KOPT-K1 (cell line): ENCODE measurements around the gene CHMP6.
"Not testable (repeated sequence)": the region's sequence is repeated elsewhere in the genome, so short reads cannot be mapped to it uniquely, and the experiment has no call there.

ENCODE experiments used
- H3K27ac ChIP-seq: fragments of 200-600 bp; sonication (generic); 2 replicates; pipeline ENCODE4 v1.5.1; 2016; ENCODE audit warnings: antibody characterized with exemption, mild to moderate bottlenecking, low read depth, low read length; ENCODE audit not compliant: poor library complexity, severe bottlenecking
- H3K36me3 ChIP-seq: fragments of 200-600 bp; sonication (generic); 2 replicates; pipeline ENCODE4 v1.5.1; 2017; ENCODE audit warnings: antibody characterized with exemption, mild to moderate bottlenecking, low read length, moderate library complexity; ENCODE audit not compliant: insufficient read depth
- H3K9me3 ChIP-seq: fragments of 200-600 bp; sonication (generic); 2 replicates; pipeline ENCODE4 v1.5.1; 2017; ENCODE audit warnings: antibody characterized with exemption, low read length, mild to moderate bottlenecking; ENCODE audit not compliant: insufficient read depth, poor library complexity, severe bottlenecking

The CHMP6 gene

DNA sequence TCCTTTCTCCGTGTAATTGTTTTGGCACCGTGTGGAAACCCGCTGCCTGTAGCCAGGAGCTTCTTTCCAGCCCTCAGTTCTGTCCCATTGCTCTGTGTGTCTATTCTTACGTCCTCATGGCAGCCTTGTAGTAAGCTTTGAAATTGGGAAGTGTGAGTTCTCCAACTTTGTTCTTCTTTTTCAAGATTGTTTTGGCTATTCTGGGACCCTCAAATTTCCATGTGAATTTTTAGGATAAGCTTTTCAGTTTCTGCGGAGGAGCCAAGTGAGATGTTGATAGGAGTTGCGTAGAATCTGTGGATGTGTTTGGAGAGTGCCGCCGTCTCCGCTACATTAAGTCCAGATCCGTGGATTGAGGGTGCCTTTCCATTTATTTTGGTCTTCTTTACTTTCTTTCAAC lies 15.2 kb downstream of the CHMP6 start:
- Histone ChIP-seq H3K27ac (no peak overlapping the region), H3K9me3 (peaks cover 15% of the 10 kb centered on the region), H3K36me3 (no peaks in the 10 kb centered on the region)

DNA sequence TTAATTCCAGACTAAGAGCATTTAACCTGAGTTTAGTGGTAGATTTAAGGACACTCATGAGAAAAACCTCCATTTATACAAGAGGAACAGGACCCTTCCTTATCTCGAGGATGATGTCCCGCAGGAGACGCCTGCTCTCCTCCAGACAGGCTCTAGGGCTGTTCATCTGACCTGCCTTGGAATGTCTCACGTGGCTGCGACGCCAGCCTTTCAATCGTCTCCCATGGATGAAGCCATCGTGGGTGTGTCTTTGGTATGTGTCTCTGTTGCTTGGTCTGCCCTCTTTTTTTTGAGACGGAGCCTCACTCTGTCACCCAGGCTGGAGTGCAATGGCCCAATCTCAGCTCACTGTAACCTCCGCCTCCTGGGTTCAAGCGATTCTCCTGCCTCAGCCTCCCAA lies 16.5 kb downstream of the CHMP6 start:
- Histone ChIP-seq H3K27ac (no peak overlapping the region), H3K36me3 (no peaks in the 10 kb centered on the region), H3K9me3 (peaks cover 19% of the 10 kb centered on the region)

DNA sequence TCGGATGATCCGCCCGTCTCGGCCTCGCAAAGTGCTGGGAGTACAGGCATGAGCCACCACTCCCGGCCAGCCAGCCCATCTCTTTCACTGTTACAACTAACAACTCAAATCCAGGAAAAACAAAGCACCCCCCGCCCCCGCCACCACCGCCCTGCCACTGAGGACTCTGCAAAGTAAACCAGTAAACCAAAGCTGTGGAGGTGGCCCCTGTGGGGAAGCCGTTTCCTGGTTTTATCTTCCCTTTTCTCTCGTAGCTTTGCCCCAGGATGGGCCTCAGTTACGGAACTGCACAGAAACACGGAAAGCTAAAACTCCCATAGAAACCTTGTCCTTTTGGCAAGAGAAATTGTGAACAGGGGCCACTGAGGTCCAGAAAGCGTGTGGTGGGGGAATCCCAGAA lies 17.5 kb downstream of the CHMP6 start:
- Histone ChIP-seq H3K36me3 (no peaks in the 10 kb centered on the region), H3K27ac (no peak overlapping the region), H3K9me3 (peaks cover 19% of the 10 kb centered on the region)

DNA sequence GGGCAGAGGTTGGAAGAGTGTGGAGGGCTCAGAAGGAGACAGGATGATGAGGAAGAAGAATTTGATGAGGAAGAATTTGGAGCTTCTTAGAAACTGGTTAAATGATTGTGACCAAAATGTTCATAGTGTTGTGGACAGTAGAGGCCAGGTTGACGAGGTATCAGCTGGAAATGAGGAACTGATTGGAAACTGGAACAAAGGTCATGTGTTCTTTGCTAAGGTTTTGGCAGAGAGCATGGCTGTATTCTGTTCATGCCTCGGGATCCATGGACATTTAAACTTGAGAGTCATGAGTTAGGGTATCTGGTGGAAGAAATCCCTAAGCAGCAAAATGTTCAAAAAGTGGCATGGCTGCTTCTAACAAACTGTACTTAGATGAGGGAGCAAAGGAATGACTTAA lies 19.3 kb downstream of the CHMP6 start:
- Histone ChIP-seq H3K27ac (no peak overlapping the region), H3K9me3 (peaks cover 29% of the 10 kb centered on the region), H3K36me3 (no peaks in the 10 kb centered on the region)

DNA sequence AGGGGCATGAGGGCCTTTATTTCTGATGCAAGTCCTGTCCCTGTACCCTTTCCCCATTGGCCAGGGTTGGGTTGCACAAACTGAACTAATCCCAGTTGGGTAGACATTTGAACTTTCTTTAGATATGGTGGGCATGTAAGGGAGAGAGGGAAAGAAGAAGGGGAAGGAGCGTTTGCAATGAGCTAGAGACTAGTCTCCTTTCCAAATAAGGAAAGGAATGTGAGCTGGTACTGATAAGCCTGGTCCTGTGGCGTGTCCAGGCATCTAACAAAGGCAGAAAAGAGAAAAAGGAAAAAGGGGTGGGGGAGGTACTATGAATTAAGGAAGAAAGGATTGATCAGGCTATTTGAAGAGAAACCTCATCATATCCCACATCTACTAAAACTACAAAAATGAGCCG lies 20.3 kb downstream of the CHMP6 start:
- Histone ChIP-seq H3K27ac (no peak overlapping the region), H3K9me3 (peaks cover 38% of the 10 kb centered on the region), H3K36me3 (no peaks in the 10 kb centered on the region)

DNA sequence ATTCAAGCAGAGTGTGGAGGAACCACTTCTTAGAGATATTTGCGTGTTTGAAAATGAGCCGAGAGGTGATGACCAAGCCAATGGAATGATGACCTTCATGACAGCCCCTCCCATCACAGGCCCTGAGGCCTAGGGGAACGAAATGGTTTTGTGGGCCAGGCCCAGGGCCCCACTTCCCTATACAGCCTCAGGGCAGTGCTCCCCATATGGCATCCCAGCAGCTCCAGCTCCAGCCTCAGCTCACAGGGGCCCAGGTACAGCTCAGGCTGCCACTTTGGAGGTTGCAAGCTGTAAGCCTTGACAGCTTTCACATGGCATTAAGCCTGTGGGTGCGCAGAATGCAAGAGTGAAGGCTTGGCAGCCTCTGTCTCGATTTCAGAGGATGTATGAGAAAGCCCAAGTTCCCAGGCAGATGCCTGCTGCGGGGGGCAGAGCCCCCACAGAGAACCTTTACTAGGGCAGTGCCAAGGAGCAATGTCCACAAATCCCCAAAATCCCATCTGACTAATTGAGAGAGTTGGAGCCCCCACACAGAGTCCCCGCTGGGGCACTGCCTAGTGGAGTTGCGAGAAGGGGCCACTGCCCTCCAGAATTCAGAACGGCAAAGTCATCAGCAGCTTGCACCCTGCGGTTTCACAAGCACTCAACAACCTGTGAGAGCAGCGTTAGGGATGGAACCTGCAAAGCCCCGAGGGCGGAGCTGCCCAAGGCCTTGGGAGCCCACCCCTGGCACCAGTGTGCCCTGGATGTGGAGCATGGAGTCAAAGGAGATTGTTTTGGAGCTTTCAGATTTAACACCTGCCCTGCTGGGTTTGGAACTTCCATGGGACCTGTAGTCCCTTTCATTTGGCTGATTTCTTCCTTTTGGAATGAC lies 21.2 kb downstream of the CHMP6 start:
- Histone ChIP-seq H3K27ac (no peak overlapping the region), H3K9me3 (peaks cover 41% of the 10 kb centered on the region), H3K36me3 (no peaks in the 10 kb centered on the region)

DNA sequence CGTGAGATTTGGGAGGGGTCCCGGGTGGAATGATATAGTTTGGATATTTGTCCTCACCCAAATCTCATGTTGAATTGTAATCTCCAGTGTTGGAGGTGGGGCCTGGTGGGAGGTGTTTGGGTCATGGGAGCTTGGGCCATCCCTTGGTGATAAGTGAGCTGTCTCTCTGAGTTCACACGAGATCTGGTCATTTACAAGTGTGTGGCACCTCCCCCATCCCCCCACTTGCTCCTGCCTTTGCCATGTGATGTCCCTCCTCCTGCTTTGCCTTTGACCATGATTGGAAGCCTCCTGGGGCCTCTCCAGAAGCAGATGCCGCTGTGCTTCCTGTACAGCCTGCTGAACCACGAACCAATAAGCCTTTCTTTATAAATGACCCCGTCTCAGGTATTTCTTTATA lies 22.0 kb downstream of the CHMP6 start:
- H3K36me3 ChIP-seq = no peaks in the 10 kb centered on the region
- H3K27ac ChIP-seq = no peak overlapping the region
- H3K9me3 ChIP-seq = peaks cover 41% of the 10 kb centered on the region

DNA sequence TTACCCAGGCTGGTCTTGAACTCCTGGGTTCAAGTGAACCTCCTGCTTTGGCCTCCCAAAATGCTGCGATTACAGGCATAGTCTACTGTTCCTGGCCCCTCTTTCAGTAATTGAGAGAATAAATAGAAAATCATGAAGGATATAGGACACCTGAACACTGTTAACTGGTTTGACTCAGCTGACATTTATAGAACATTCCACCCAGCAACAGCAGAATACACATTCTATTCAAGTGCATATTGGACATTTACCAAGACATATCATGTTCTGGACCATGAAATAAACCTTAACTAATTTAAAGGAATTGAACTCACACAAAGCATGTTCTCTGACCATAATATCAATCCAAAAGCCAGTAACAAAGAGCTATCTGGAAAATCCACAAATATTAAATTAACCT lies 23.5 kb downstream of the CHMP6 start:
- Histone ChIP-seq H3K36me3 (no peaks in the 10 kb centered on the region), H3K27ac (no peak overlapping the region), H3K9me3 (peaks cover 41% of the 10 kb centered on the region)

DNA sequence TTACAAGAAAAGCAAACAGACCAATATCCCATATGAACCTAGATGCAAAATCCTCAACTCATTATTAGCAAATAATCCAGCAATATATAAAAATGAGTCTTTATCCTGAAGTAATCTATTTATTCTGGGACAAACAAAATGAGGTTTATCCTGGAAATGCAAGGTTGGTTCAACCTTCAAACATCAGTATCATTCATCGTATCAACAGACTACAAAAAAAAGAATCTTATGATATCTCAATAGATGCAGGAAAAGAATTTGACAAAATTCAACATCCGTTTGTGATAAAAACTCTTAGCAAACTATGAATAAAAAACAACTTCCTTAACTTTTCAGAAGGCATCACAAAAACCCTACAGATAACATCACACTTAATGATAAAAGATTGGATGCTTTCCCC lies 24.9 kb downstream of the CHMP6 start:
- no peaks in the 10 kb centered on the region for H3K36me3 ChIP-seq

DNA sequence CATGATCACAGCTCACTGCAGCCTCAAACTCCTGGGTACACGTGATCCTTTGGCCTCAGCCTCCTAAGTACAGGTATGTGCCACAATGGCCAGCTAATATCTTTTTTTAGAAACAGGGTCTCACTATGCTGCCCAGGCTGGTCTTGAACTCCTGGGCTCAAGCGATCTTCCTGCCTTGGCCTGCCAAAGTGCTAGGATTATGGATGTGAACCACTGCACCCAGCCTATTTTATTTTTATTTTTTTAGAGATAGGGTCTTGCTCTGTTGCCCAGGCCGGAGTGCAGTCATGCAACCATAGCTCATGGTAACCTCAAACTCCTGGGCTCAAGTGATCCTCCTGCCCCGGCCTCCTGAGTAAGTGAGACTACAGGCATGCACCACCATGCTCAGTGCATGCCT lies 25.7 kb downstream of the CHMP6 start:
- peaks cover 22% of the 10 kb centered on the region for H3K9me3 ChIP-seq
- not testable (repeated sequence) for H3K27ac ChIP-seq

More for the DNA sequence above, 24.9 kb downstream of the CHMP6 start:
- H3K27ac ChIP-seq = no peak overlapping the region
- peaks cover 29% of the 10 kb centered on the region for H3K9me3 ChIP-seq

DNA sequence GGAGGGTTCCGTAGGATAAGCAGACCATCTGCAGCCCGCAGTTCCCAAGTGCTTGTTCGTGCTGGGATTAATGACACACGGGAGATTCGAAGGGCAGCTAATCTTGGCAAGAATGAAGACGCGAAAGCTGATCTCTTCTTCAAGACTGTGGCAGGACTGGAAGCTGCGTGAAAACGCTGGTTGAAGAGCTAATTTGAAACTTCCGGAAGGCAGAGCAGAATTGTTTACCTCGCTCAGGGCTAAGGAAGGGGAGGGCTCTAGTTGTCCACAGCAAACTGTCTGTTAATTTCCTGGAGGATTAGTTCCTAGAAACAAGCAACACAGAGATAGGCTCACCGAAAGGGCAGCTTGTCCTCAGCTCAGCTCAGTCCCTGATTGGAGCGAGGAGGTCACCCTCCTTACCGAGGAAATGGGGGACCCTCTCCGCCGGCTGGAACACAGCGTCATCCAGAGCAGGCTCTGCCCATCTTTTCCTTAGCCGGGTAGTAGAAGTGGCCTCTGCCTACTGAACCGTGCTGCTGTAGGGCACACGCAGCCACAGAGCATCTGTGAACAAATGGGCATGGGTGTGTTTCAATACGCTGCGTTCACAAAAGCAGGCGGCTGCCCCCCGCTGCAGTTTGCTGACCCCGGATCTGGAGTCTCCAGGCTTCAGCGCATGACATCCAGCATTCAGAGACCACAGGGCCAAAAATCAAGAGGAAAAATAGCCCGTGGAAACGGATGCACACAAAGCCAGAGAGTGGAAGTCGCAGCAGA lies 26.6 kb downstream of the CHMP6 start:
- peaks cover 22% of the 10 kb centered on the region for H3K9me3 ChIP-seq
- no peak overlapping the region for H3K27ac ChIP-seq
- H3K36me3 ChIP-seq = no peaks in the 10 kb centered on the region

More for the DNA sequence above, 25.7 kb downstream of the CHMP6 start:
- not testable (repeated sequence) for H3K36me3 ChIP-seq

DNA sequence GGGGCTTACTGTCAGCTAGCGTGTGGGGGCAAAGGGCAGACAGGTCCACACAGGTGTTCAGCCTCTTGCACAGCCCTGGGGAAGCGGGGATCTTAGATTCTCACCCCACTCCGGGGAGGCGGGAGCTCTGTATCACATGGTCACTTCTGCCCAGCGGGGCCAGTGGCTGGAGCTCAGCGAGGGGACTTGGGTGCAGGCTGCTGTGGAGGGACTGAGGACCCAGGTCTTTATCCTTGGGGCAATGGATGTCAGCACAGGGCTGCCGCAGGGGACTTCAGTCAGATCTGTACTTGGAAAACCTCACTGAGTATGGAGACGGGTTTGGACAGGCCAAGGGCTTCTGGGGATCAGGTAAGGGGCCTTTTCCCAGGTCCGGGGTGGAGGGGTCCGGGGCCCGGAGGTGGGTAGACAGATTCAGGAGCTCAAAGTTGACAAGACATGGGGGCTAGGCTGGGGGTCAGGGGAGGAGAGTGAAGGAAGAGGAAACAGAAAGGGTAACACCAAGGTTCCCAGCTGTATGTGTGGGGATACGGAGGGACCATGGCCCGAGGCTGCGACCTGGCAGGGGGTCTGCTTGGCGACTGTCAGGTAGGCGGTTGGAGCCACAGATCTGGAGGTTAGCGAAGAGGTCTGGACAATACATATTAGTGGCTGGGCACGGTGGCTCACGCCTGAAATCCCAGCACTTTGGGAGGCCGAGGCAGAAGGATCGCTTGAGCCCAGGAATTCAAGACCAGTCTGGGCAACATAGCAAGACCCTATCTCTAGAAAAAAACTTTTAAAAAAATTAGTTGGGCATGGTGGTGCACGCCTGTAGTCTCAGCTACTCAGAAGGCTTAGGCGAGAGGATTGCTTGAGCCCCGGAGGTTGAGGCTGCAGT lies 28.2 kb downstream of the CHMP6 start:
- H3K9me3 ChIP-seq = peaks cover 22% of the 10 kb centered on the region
- no peaks in the 10 kb centered on the region for H3K36me3 ChIP-seq
- H3K27ac ChIP-seq = no peak overlapping the region

DNA sequence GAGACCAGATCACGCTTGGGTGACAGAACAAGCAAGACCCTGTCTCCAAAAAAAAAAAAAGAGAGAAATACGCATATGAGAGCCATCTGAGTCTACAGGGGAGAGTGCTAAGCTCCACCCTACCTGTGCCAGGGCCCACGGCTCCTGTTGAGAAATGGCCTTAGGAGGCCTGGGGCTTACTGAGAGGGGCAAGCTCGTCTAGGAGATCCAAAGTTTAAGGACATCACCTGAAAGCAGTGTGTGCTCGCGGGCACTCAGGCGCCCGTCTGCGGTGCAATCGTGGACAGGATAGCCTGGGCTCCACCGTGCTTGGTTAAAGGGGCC lies 28.8 kb downstream of the CHMP6 start:
- Histone ChIP-seq H3K36me3 (no peaks in the 10 kb centered on the region), H3K27ac (no peak overlapping the region), H3K9me3 (peaks cover 18% of the 10 kb centered on the region)

DNA sequence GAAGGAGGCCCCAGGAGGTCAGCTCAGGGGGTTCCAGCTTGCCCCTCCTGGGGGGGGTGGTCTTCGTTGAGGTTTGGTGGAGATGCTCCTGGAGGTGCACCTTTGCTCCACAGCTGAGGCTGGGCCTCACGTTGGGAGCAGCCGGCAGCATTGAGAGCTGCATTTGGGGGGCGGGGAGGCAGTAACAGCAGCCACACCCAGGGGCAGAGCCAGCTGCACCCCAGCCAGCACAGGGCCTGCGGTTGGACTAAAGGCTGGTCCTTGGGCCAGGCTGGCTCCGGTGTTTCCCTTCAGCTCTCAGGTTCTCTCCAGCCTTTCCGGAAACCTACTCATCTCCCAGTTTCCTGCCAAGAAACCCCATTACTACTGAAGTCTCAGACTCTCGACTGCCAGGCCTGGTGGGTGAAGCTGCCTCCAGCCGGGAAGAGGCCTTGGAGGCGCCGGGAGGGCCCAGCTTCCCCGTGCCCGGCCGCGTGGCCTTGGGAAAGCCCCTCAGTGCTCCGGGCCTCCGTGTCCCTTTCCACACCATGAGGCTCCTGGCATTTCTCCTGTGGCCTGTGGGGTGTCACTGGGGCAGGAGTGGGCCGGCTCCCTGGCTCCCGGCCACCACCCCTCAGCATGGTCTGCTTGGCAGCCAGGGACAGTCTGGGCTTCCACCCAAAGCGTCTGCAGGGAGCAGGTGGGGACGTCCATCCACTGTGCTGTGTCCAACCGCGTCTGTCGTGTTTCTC lies 29.3 kb downstream of the CHMP6 start:
- Histone ChIP-seq H3K27ac (no peak overlapping the region), H3K36me3 (no peaks in the 10 kb centered on the region), H3K9me3 (peaks cover 12% of the 10 kb centered on the region)
